OCI-LY7 (cell line): ENCODE data around the gene CRACDL. TPM values are rescaled to one million over a fixed set of nuclear protein-coding genes. Genes with fewer than 3 reads are reported as not detected.

ENCODE experiments used
- BruUV-seq: library from RNA; stranded (reverse); fragments of 400-500 nt; replicated peaks from 2 replicates; lab custom pipeline; 2021; lab: Mats Ljungman, UMichigan
- CTCF ChIA-PET: fragments of 300-600 bp; sonication (Branson Sonifier 250); formaldehyde crosslinking; loops from one replicate; lab custom pipeline; 2022; ENCODE audit warnings: antibody characterized with exemption; ENCODE audit not compliant: unreplicated experiment; lab: Charles Lee
- POLR2A ChIA-PET: fragments of 300-600 bp; sonication (Branson Sonifier 250); formaldehyde crosslinking; loops from one replicate; lab custom pipeline; 2022; ENCODE audit warnings: antibody characterized with exemption; lab: Charles Lee
- DNase-seq: peaks from one replicate; pipeline ENCODE4 v3.0.0-alpha.2; 2015; ENCODE audit warnings: low spot score
- H2AFZ ChIP-seq: fragments of 200-600 bp; sonication (generic), shearing (Covaris generic); 2 replicates; pipeline ENCODE4 v1.6.1; 2014; ENCODE audit warnings: mild to moderate bottlenecking, antibody characterized with exemption, low read length, moderate library complexity
- H3K27ac ChIP-seq: fragments of 200-600 bp; sonication (generic); 2 replicates; pipeline ENCODE4 v1.5.1; 2014; ENCODE audit warnings: mixed run types, low read depth, mild to moderate bottlenecking, moderate library complexity, low read length, inconsistent platforms; ENCODE audit not compliant: poor library complexity, severe bottlenecking
- H3K36me3 ChIP-seq: fragments of 200-600 bp; sonication (generic); 2 replicates; pipeline ENCODE4 v1.6.1; 2014; ENCODE audit warnings: mild to moderate bottlenecking, antibody characterized with exemption, low read length, moderate library complexity, mixed read lengths; ENCODE audit not compliant: insufficient read depth
- H3K4me1 ChIP-seq: fragments of 200-600 bp; sonication (generic); 2 replicates; pipeline ENCODE4 v1.5.1; 2014; ENCODE audit warnings: mild to moderate bottlenecking, low read length; ENCODE audit not compliant: insufficient read depth, poor library complexity, severe bottlenecking
- H3K4me2 ChIP-seq: fragments of 200-600 bp; sonication (generic); 2 replicates; pipeline ENCODE4 v1.6.1; 2014; ENCODE audit warnings: mild to moderate bottlenecking, low read length
- H3K4me3 ChIP-seq: fragments of 200-600 bp; sonication (generic); 2 replicates; pipeline ENCODE4 v1.5.1; 2014; ENCODE audit warnings: mild to moderate bottlenecking, low read depth, low read length; ENCODE audit not compliant: poor library complexity, severe bottlenecking
- H3K79me2 ChIP-seq: fragments of 200-600 bp; sonication (generic); 2 replicates; pipeline ENCODE4 v1.6.1; 2016; ENCODE audit warnings: low read depth, mild to moderate bottlenecking, low read length, moderate library complexity, mixed read lengths; ENCODE audit not compliant: insufficient read depth
- H3K9me2 ChIP-seq: fragments of 200-600 bp; sonication (generic); 2 replicates; pipeline ENCODE4 v1.6.1; 2016; ENCODE audit warnings: mild to moderate bottlenecking, low read length, mixed read lengths; ENCODE audit not compliant: insufficient read depth
- H3K9me3 ChIP-seq: fragments of 200-600 bp; sonication (generic); 2 replicates; pipeline ENCODE4 v1.6.1; 2014; ENCODE audit warnings: mild to moderate bottlenecking, mixed run types, low read length, mixed read lengths
- H4K20me1 ChIP-seq: fragments of 200-600 bp; sonication (generic); 2 replicates; pipeline ENCODE4 v1.6.1; 2014; ENCODE audit warnings: mild to moderate bottlenecking, antibody characterized with exemption, low read length, moderate library complexity, mixed read lengths; ENCODE audit not compliant: insufficient read depth
- EZH2phosphoT487 ChIP-seq: fragments of 200-600 bp; sonication (generic); IDR thresholded peaks from 2 replicates; pipeline ENCODE4 v1.6.1; 2018; ENCODE audit warnings: low read depth, borderline replicate concordance, mild to moderate bottlenecking, mixed run types, antibody characterized with exemption, low read length, moderate library complexity, mixed read lengths
- intact Hi-C: fragments of 100-400 bp; cut with micrococcal nuclease; formaldehyde crosslinking; loops from one replicate; pipeline ENCODE4 v1.10.0; 2022; ENCODE audit not compliant: unreplicated experiment
- total RNA-seq, 2 experiments: library from RNA; depleted of rRNA in 1 of 2; stranded (reverse); fragments of >200 nt in 1 of 2; shearing (Covaris generic) in 1 of 2; gene quantifications; 2 replicates each; pipeline ENCODE4 v1.2.3, GENCODE V29; 2014 to 2022
- TF ChIP-seq, protein P1 (sequence below): fragments of 200-600 bp; sonication (generic); conservative IDR thresholded peaks from 2 replicates; pipeline ENCODE4 v1.5.1; 2014; ENCODE audit warnings: mild to moderate bottlenecking, antibody characterized with exemption, low read length, moderate library complexity, mixed read lengths

The CRACDL gene
- total RNA-seq, 2 experiments from 2014 or later: 0.03 to 0.13 TPM

DNA sequence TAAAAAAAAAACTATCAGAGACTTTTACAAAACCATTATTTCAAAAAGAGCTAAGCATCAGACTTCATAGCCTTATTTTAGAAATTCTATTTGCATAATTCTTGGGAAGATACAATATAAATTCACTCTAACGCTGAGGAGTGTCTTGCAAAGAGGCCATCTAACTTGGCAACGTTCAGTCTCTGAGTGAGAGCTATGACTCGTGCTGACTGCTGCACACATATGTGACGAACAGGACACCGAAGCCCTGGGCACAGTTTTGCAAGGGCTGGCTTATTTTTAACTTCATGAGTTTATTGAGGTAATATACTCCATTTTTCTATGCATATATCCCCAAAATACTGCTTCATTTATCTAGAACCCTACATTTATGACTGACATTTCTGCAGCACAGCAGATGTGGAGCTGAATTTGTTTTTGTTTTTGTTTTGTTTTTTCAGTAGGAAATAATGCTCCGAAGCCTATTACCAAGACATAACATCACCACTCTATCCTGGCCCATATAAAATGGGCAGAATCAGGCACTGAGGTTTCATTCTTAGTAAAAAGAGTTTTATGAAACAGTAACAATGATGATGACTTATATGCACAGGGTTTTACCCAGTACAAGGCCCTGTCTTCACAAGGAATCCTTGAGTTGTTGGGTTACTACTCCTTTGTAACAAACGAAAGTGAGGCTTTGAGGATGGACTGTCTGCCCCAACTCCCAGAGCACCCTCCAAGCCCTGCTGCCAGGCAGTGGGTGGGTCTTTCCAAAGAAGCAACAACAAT, 68.3 kb downstream of the CRACDL start:
- Histone ChIP-seq H2AFZ (no peak overlapping the region), H3K36me3 (no peaks in the 10 kb centered on the region), H3K27ac (no peak overlapping the region), H3K4me2 (no peak overlapping the region), H3K9me3 (no peaks in the 10 kb centered on the region), H3K9me2 (no peaks in the 10 kb centered on the region), H3K79me2 (no peaks in the 10 kb centered on the region), H3K4me1 (no peaks in the 10 kb centered on the region), H4K20me1 (no peaks in the 10 kb centered on the region), H3K4me3 (no peak overlapping the region)
- no peak for TF ChIP-seq EZH2phosphoT487
- TF ChIP-seq, protein P1, sequence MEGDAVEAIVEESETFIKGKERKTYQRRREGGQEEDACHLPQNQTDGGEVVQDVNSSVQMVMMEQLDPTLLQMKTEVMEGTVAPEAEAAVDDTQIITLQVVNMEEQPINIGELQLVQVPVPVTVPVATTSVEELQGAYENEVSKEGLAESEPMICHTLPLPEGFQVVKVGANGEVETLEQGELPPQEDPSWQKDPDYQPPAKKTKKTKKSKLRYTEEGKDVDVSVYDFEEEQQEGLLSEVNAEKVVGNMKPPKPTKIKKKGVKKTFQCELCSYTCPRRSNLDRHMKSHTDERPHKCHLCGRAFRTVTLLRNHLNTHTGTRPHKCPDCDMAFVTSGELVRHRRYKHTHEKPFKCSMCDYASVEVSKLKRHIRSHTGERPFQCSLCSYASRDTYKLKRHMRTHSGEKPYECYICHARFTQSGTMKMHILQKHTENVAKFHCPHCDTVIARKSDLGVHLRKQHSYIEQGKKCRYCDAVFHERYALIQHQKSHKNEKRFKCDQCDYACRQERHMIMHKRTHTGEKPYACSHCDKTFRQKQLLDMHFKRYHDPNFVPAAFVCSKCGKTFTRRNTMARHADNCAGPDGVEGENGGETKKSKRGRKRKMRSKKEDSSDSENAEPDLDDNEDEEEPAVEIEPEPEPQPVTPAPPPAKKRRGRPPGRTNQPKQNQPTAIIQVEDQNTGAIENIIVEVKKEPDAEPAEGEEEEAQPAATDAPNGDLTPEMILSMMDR: no peak
- ChIA-PET CTCF (no interaction called here), POLR2A (interaction anchor here (0.8 to 0.9 kb wide), 2 partner anchors 60 to 234 kb away, joined by 3 read pairs; no protein-coding TSS in a partner anchor)
- no TSS peak for BruUV-seq
- intact Hi-C loops: no loop called here
- no peak for DNase-seq

DNA sequence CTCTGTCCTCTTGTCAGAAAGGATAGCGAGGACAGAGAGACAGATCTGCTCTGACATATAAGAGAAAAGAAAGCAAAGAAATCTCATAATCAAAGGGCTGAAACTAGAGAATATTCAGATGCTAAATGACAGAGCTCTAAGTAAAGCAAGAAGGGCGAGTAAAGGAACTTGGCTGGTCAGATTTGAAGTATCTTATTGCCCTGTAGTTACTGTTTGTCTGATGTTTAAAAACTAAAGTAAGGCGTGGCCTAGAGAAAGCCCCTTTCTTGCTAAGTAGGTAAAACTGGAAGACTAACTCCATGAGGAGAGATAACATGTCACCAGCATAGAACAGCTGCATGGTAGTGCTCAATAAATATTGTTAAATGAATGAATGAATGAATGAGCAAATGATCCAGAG, 70.0 kb downstream of the CRACDL start:
- Histone ChIP-seq H3K4me3 (no peak overlapping the region), H4K20me1 (no peaks in the 10 kb centered on the region)
- CTCF ChIA-PET: no interaction called here

More for the DNA sequence above, 70.0 kb downstream of the CRACDL start:
- Histone ChIP-seq H2AFZ (no peak overlapping the region), H3K79me2 (no peaks in the 10 kb centered on the region), H3K9me2 (no peaks in the 10 kb centered on the region), H3K4me1 (no peaks in the 10 kb centered on the region), H3K36me3 (no peaks in the 10 kb centered on the region), H3K9me3 (0 out of 2 replicates have a peak, but pooled peaks cover 7% of the 10 kb centered on the region), H3K27ac (no peak overlapping the region), H3K4me2 (no peak overlapping the region)
- BruUV-seq: no TSS peak
- intact Hi-C loops: no loop called here
- TF ChIP-seq, protein P1: no peak
- no peak for TF ChIP-seq EZH2phosphoT487
- POLR2A ChIA-PET: interaction anchor here (0.6 to 1.1 kb wide), 2 partner anchors 201 to 1197 kb away, joined by 4 read pairs; no protein-coding TSS in a partner anchor
- no peak for DNase-seq
